ENCODE measurements around the gene LPP. TPM values are rescaled to one million over a fixed set of nuclear protein-coding genes. Genes with fewer than 3 reads are reported as not detected.
A peak's percentile ranks its signal among the peaks of the same experiment; 100 is the strongest.

LPP gene
- total RNA-seq, 1 donor from 2014 or later: 109 TPM

DNA sequence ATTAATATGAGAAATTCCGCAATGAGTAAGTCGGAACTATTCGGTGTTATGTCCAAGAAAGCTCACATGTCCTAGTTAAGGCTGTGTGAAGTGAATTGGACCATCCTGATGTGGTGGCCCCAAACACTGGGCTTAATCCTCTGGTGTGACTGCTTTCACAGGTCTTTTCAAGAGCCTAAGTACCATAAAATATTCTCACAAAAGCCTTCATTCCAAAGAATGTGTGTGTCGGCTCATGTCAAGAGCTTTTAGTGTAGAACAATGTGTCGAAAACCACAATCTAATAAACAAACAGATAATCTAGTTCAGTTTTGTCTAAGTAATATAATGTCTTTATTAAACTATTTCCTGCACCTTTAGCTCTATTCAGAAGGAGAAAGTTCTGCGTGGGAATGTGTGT is 311.4 kb downstream of the LPP start:
- intact Hi-C loops (cut with micrococcal nuclease): no loop called here
- ATAC-seq: no peak
- no peak for DNase-seq

DNA sequence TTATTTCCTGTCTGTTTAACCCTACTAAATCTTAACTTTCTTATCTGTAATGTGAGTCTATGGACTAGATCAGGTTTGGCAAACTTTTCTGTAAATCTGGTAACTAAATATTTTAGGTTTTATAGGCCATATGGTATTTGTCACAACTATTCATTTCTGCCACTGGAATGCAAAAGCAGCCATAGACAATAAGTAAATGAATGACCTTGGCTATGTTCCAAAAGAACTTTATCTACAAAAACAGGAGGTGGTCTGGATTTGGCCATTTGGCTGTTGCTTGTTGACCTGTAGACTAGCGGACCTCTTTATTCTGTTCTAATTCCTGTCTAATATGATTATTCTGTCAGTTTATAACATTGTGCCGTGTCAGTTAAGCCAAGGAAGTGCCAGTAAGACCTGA is 314.2 kb downstream of the LPP start:
- intact Hi-C loops (cut with micrococcal nuclease): no loop called here

DNA sequence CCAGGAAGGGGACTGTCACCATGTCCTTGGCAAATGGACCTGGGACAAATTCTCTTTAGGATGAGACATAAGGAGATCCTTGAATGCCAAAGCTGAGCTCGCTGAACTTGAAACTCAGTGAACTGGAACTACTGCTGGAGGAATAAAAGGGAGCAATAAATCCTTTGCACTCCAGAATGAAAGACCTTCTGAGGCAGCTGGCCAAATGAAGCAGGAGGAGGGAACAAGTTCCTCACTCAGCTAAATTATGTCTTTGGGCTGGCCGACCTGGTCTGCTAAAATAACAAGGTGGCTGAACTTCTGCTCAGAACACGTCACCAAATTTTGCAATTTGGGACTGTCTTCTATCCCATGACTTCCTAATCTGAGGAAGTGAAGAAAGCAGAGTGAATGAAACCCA is 314.7 kb downstream of the LPP start:
- intact Hi-C loops (cut with micrococcal nuclease): no loop called here
- DNase-seq: no peak
- peak; percentile 51 for ATAC-seq

More for the DNA sequence above, 314.2 kb downstream of the LPP start:
- no peak for ATAC-seq
- DNase-seq: no peak

DNA sequence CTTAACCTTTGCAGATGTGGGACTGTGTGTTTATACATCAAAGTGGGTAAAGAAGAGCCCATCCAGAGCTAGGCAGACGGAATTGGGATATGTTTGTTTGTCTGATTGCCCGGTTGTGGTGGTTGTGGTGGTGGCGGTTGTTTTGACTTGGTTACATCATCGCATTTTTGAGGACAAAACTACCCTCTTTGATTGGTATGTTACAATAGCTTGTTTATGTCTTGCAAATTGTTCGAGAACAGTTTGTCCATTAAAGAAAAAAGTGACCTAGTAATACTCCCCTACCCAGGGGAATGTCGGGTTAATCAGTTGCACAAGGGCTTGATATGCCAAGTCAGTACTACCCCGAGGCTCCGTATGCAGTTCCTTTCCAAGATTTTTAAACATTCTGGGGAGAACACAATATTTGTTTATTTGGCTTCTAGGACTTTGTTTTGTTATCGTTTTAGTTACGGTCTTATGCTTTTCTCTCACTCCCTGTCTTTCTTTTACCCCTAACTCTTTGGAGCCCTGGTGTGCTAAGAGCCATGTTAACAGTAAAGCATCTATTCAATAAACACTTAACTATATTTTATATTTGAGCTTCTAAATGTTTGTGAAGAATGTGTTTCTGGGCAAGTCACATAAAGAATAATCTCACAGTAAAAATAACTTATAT is 315.4 kb downstream of the LPP start:
- intact Hi-C loops (cut with micrococcal nuclease): no loop called here
- DNase-seq (no peak), ATAC-seq (peak; percentile 70)

DNA sequence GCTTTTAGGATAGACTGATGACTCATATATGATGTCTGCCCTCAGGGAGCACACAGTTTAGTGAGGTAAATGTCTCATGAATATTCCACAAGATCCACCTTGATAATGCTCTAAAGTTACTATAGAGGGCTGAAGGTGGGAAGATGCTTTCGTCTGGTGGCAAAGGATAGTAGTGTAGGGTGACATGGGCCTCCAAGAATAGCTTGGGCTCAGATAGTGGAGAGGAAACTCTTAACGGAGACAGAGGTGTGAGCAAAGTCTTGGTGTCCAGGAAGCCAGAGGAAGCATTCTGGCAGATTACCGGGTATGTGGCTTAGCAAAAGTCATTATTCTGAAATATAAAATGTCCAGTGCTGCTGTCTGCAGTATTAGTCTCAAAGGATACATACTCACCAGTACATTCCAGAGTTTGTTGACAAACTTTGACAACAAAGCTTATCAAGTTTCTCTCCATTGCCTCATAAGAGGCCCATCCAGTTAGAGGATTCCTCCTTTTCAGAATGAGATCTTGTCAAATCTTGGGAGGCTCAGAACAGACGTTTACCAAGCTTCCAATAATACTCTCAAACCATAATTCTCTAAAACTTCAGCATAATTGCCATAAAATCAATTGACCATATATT is 316.7 kb downstream of the LPP start:
- ATAC-seq: peak; percentile 37
- no peak for DNase-seq
- intact Hi-C loops (cut with micrococcal nuclease): no loop called here

DNA sequence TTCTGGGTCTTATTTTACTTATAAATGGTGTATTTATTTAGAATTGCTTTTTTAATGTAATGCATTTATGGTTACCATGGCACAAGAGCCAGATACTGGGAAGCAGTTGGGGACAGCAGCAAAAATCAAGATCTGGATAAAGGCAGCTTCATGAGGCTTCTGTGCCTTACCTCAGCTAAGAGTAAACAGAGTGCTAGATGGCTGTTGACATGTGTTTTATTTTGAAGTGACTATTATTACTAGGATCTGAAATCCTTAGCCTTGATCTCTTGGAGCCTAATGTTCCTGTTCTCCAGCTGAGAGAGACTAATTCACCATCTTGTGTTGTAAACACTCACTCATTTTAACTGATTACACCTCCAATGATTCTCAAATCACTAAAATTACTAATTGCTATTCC is 317.8 kb downstream of the LPP start:
- ATAC-seq (no peak), DNase-seq (no peak)
- intact Hi-C loops (cut with micrococcal nuclease): no loop called here

DNA sequence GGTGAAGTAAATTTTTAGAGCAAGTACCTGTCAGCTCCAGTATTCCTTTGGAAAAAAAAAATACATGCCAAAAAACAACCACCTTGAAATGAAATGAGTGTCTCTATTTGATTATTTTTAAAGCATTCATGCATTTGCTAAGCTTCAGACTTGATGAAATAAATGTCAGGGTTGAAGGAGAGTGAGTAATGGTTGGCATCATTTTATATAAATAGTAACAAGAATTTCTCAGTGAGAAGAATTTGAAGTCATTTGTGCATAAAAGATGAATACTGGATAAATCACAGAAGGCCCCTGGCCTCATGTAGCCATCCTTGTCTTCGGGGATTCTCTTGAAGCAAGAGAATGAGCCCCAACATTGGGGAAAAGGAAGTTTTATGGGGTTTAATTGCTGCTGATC is 318.4 kb downstream of the LPP start:
- ATAC-seq (no peak), DNase-seq (no peak)
- intact Hi-C loops (cut with micrococcal nuclease): no loop called here

DNA sequence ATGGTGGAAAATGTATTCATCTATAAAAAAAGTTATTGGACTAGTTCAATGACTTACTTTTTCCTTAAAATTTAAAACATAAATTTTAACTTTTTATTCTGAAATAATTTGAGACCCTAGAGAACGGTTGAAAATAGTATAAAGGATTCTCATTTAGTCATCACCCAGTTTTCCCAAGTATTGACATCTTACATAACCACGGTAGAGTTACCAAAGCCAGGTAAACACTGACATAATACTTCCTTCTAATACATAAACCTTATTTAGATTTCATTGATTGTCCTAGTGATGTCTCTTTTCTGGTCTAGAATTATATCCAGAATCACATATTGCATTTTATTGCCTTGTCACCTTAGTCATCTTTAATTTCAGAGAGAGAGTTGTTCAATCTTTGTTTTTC is 319.1 kb downstream of the LPP start:
- intact Hi-C loops (cut with micrococcal nuclease): no loop called here
- no peak for ATAC-seq
- no peak for DNase-seq

DNA sequence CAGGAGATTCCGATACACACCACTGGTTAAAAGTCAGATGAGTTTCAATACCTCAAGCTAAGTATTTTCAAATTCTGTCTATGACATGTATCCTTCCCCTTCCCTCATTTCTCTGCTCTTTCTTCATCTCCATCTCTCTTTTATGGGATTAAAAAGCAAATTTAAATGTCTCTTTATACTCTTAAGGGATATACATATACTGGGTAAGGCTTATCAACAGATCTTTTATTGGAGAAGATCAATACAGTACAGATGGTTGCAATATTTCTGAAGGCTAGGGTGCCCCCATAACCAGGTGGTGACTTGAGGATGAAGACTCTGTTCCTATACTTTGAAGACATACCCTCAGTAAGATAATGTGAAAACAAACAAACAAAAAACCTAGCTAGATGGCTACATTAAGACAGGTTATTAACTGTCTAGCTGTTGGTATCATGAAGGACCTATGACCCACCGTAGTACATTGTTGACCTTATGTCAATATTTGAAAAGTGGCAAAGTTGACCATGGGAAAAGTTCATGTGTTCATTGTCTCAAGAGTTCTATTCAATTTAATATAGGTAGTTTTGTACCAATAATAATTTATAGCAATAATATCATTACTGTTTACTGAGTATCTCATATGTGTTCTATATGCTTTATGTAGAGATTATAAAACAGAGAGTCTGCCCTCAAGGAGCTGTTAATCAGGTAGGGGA is 319.8 kb downstream of the LPP start:
- DNase-seq (no peak), ATAC-seq (no peak)
- intact Hi-C loops (cut with micrococcal nuclease): no loop called here

DNA sequence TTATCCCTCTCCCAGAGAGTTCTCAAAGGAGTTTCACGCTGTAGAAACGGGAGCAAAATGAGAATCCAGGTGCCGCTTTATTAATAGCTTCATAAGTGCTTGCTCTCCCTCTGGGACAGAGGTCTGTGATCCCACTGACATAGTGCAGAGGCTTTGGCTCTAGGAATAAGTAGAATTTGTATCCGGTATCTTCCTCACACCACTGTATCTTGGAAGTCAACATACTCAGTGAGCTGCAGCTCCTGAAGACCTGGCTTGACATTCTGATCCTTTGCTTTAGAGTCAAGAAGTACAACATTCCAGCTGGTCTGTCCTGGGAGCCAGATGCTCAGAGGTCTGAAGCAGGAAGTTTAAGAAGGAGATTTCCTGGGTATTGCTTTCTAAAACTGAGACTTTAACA is 323.0 kb downstream of the LPP start:
- ATAC-seq (peak; percentile 72), DNase-seq (no peak)
- intact Hi-C loops (cut with micrococcal nuclease): no loop called here

DNA sequence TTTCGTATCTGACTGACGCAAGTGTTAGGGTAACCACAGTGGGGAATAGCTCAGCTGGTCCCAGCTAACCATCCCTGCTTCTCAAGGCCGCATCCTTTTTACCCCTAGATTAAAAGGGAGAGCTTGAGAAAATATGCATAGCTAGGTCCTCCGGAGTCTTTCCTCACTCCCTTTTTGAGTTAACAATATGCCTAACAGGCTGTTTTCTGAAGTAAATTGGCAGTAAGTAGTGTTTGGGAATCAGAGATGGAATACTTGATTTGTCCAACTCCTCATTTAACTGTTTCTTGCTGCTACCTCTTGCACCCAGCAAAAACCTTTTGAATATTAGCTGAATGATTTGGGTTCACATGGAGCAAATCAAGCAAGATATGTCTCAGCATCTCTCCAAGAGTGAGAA is 326.1 kb downstream of the LPP start:
- no peak for DNase-seq
- intact Hi-C loops (cut with micrococcal nuclease): no loop called here
- no peak for ATAC-seq

DNA sequence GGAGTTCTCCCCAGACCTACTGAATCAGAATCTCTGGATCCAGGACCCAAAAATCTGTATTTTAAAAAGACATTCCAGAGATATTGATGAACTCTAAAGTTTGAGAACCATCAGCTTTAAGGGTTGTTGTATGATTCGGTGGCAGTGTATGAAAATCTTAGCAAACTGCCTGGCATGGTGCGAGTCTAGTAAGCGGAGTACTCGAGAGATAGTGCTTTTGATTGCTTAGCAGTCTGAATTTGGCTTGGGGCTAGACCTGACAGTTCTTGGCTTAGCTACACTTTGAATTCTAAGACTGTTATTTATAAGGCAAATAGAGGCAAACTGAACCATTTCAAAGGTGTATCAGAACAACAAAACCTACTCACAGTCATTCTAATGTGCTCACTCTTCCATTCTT is 329.0 kb downstream of the LPP start:
- DNase-seq (no peak), ATAC-seq (peak; percentile 64)
- intact Hi-C loops (cut with micrococcal nuclease): no loop called here

DNA sequence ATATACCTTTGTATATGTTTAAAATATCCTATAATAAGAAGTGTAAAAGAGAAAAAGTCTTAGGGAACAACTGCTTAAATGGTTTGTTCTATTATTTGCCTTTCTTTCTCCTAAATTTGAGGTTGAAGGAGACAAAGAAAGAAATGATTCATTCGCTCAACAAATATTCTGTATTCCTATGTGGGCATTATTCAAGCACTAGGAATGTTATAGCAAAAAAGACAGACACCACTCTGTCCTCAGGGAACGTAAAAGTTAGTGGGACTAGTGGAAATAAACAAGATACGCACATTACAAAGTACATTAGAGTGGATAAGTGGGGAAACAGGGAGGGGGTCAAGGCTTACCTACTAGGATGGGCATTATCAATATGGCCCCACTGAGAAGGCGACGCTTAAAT is 332.2 kb downstream of the LPP start:
- intact Hi-C loops (cut with micrococcal nuclease): no loop called here
- ATAC-seq (no peak), DNase-seq (no peak)

DNA sequence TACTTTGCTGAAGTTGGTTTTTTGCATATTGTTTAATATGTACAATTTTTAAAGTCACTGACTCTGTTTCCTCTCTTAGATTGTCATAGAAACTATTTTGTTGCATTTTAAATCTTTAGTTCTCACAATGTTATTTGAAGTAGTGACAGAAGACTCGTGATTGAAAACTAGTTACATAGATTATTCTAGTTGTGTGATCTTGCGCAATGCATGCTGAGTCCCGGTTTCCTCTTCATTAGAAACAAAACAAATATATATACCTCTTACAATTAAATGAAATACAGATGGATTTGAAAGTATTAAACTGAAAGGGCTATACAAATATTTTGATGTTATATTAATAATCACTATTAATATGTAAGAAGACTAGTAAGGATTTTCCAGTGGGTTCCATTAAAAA is 333.0 kb downstream of the LPP start:
- ATAC-seq (no peak), DNase-seq (no peak)
- intact Hi-C loops (cut with micrococcal nuclease): no loop called here

DNA sequence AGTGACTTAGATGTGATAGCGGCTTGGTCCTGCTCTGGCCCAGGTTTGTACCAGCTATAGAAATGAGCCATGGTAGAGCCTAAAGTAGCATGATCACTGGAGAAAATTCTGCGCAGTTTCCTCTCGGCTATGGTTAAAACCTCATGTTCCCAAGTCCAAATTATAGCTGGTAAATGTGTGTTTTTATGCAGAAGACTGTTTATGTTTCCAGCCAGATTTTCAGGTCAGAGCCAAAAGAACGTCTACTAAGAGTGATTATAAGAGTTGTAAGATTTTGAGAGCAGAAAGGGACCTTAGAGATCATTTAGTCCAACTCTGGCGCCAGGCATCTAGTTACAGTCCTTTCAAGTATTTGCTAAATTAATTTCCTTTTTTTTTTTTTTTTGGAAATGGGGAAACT is 333.7 kb downstream of the LPP start:
- intact Hi-C loops (cut with micrococcal nuclease): no loop called here
- ATAC-seq (no peak), DNase-seq (no peak)

DNA sequence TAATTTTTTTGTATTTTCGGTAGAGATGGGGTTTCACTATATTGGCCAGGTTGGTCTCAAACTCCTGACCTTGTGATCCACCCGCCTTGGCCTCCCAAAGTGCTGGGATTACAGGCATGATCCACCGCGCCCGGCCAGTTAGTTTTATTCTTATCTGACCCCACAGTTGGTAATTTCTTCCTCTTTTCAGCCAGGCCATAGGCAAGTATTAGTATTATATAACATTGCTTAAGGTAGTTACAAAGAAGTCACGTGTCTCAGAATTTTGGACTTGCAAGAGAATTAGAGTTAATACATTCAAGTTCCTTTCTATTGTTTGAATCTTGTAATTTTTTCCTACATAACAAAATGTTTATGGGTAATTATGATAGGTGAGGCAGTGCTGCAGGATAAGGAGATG is 334.8 kb downstream of the LPP start:
- ATAC-seq (no peak), DNase-seq (no peak)
- intact Hi-C loops (cut with micrococcal nuclease): no loop called here

DNA sequence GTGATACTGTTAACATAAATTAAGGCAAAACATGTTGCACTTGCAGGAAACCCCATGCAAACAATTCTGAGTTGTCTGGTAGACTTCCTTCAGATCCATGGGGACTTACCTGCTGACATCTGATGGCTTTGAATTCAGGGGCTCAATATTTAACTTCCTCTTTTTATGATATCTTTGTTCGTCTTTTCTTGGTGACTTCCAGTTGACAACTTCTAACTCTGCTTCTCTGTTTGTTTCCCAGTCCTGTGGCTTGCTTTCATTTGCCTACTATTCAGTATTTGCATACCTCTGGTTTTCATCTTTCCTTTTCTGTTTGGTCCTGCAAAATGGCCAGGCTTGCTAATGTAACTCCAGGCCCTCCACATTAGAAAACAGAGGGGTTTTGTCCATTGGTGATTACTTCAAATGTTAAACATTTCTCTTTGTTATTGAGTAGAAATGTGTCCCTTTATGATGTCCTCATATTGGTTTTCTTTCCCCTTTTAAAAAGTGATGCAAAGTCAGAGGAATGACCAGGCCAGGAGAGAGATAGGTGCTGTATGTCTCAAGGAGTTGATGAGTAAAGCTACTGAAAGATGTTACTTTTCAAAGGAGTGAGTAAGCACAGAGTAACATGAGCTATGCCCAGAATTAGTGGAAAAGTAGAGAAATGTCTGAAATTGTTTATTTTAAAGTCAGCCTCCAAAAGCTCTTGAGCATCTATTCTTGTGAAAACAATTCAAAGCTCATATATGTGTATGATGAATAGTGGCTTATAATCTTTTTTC is 335.9 kb downstream of the LPP start:
- intact Hi-C loops (cut with micrococcal nuclease): no loop called here
- no peak for ATAC-seq
- DNase-seq: no peak

DNA sequence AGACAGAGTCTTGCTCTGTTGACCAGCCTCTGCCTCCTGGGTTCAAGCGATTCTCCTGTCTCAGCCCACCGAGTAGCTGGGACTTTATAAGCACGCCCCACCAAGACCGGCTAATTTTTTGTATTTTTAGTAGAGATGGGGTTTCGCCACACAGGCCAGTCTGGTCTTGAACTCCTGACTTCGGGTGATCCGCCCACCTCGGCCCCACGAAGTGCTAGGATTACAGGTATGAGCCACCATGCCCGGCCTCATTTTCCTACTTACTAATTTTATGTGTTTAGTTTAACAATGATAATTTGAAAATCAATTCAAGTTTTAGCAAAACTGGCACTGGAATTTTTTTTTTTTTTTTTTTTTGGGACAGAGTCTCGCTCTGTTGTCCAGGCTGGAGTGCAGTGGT is 336.5 kb downstream of the LPP start:
- ATAC-seq: no peak

DNA sequence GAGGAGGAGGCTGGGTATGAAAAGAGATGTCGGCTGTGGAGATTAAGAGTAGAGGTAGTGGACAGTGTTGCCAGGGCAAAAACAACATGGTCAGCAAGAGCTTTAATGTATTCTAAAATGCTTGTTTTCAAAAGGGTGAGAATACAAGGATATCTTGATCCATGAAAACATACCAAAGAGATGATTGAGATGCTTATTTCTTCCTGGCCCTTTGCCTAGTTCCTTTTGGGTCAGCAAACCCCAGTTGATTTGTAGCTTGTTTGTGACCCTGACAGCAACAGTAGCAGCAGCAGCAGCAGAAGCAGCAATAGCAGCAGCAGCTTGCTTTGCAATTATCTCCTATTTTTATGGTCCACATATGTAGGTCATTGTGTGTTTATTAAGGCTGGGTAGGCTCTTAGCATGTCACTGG is 337.3 kb downstream of the LPP start:
- peak; percentile 80 for ATAC-seq
- intact Hi-C loops (cut with micrococcal nuclease): no loop called here
- DNase-seq: no peak

More for the DNA sequence above, 336.5 kb downstream of the LPP start:
- DNase-seq: no peak
- intact Hi-C loops (cut with micrococcal nuclease): no loop called here

DNA sequence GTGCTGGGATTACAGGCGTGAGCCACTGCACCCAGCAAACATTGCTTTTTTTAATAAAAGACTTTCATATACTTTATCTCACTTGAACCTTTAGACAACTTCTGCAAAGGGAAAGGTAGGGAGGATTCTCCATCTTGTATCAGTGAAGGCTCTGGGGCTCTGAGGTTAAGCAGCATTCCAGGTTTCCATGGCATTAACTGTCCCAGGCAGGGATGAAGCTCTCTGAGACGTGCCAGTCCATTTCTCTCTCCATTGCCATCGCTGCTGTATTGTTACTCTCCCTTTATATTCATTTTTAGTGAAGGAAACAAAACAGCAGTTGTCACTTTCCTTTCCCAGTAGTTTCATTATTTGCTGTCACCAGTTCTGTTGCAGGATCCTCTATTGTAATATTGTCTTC is 342.4 kb downstream of the LPP start:
- DNase-seq: no peak
- intact Hi-C loops (cut with micrococcal nuclease): no loop called here
- ATAC-seq: no peak

Measured in left ventricle myocardium superior (tissue), 1 donor.